Measurements from ENCODE around the gene PEMT.

DNA sequence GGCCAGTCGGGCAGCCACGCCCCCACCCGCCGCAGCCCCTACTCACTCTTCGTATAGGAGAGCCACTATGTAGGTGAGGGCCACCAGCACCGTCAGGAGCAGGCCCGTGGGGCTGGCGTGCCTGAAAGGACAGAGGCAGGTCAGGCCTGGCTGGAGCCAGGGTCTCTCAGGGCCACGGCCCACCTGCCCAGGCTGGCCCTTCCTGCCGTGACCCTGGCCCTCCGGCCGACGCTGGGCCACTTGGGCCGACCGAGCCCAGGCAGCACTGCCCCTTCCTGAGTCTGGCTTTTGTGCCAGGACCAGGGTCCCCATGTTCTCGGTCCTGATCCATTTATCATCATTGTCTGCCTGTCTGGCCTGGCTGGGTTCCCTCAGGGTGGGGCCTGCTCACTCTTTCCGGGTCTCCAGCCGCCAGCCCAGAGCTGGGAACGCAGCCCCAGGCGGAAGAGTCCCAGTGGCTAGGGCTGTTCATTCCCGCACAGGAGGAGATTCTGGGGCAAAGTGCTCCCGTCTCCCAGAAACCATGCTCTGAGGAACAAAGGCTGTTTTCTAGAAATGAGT, 85.2 kb downstream of the PEMT start:
- TF ChIP-seq, protein P1, sequence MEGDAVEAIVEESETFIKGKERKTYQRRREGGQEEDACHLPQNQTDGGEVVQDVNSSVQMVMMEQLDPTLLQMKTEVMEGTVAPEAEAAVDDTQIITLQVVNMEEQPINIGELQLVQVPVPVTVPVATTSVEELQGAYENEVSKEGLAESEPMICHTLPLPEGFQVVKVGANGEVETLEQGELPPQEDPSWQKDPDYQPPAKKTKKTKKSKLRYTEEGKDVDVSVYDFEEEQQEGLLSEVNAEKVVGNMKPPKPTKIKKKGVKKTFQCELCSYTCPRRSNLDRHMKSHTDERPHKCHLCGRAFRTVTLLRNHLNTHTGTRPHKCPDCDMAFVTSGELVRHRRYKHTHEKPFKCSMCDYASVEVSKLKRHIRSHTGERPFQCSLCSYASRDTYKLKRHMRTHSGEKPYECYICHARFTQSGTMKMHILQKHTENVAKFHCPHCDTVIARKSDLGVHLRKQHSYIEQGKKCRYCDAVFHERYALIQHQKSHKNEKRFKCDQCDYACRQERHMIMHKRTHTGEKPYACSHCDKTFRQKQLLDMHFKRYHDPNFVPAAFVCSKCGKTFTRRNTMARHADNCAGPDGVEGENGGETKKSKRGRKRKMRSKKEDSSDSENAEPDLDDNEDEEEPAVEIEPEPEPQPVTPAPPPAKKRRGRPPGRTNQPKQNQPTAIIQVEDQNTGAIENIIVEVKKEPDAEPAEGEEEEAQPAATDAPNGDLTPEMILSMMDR (IDR thresholded peaks at IDR 0.05), result no peak
- TF ChIP-seq EP300 (IDR thresholded peaks at IDR 0.05) (no peak), POLR2A (IDR thresholded peaks at IDR 0.05) (no peak)
